H1 (cell line): ENCODE results near the gene ZBTB48. TPM values are rescaled to one million over a fixed set of nuclear protein-coding genes. Genes with fewer than 3 reads are reported as not detected.

Experiments
- CTCF ChIA-PET: fragments of 300-600 bp; sonication (Branson Sonifier 250); formaldehyde crosslinking; loops from one replicate; lab custom pipeline; 2021; ENCODE audit not compliant: partially characterized antibody; lab: Charles Lee
- POLR2A ChIA-PET: fragments of 300-600 bp; sonication (Branson Sonifier 250); formaldehyde crosslinking; loops from one replicate; lab custom pipeline; 2021; ENCODE audit warnings: inconsistent platforms; ENCODE audit not compliant: partially characterized antibody; lab: Charles Lee
- DNase-seq, 2 experiments: peaks; one replicate each; pipeline versions ENCODE4 v3.0.0 to v3.0.0-alpha.2; 2010 to 2022; ENCODE audit warnings: low spot score in 2 of 2, low read depth in 1 of 2, mixed read lengths in 1 of 2
- FAIRE-seq: peaks from 2 replicates; lab custom pipeline; 2011; peaks lifted over from hg19 to GRCh38; lab: Jason Lieb, UNC
- H2AFZ ChIP-seq: 2 replicates; pipeline ENCODE4 v1.8.1; 2012; ENCODE audit warnings: low read length, inconsistent platforms
- H2AK5ac ChIP-seq: 2 replicates; pipeline ENCODE4 v1.6.1; 2013; ENCODE audit warnings: low read depth, low read length
- H2BK120ac ChIP-seq: replicated peaks from 2 replicates; pipeline ENCODE3; 2013; ENCODE audit warnings: low read depth, low read length, inconsistent platforms
- H2BK12ac ChIP-seq: 2 replicates; pipeline ENCODE4 v1.6.1; 2013; ENCODE audit warnings: low read depth, low read length
- H2BK15ac ChIP-seq: 2 replicates; pipeline ENCODE4 v1.6.1; 2013; ENCODE audit warnings: low read length
- H2BK20ac ChIP-seq: 2 replicates; pipeline ENCODE4 v1.6.1; 2013; ENCODE audit warnings: low read length
- H2BK5ac ChIP-seq: 2 replicates; pipeline ENCODE4 v1.6.1; 2013; ENCODE audit warnings: low read depth, low read length
- H3K14ac ChIP-seq: 2 replicates; pipeline ENCODE4 v1.6.1; 2013; ENCODE audit warnings: inconsistent platforms; ENCODE audit not compliant: insufficient read length
- H3K18ac ChIP-seq: 2 replicates; pipeline ENCODE4 v1.6.1; 2013; ENCODE audit warnings: low read length; ENCODE audit errors: extremely low read depth
- H3K23ac ChIP-seq: 2 replicates; pipeline ENCODE4 v1.6.1; 2013; ENCODE audit warnings: inconsistent platforms; ENCODE audit not compliant: insufficient read length
- H3K23me2 ChIP-seq: 2 replicates; pipeline ENCODE4 v1.6.1; 2013; ENCODE audit warnings: low read depth, low read length
- H3K27ac ChIP-seq: 2 replicates; pipeline ENCODE4 v1.6.1; 2011; ENCODE audit warnings: low read depth, low read length, inconsistent platforms
- H3K27me3 ChIP-seq, 4 experiments: replicated peaks in 1 of 4; 1 replicate in 1 of 4; 2 replicates in 3 of 4; pipeline versions ENCODE4 v1.6.1 to v1.8.1; 2011 to 2013; ENCODE audit warnings: low read length in 3 of 4, mild to moderate bottlenecking in 3 of 4, inconsistent platforms in 2 of 4, mixed read lengths in 2 of 4, moderate library complexity in 1 of 4; ENCODE audit not compliant: control insufficient read depth in 3 of 4, insufficient read depth in 3 of 4; ENCODE audit errors: extremely low read depth in 1 of 4
- H3K36me3 ChIP-seq, 4 experiments: 2 replicates each; pipeline versions ENCODE4 v1.6.1 to v1.8.1; 2011 to 2013; ENCODE audit warnings: mild to moderate bottlenecking in 4 of 4, low read length in 3 of 4, moderate library complexity in 2 of 4, control low read depth in 1 of 4, inconsistent platforms in 1 of 4; ENCODE audit not compliant: insufficient read depth in 4 of 4, control insufficient read depth in 2 of 4
- H3K4ac ChIP-seq: replicated peaks from 2 replicates; pipeline ENCODE3; 2013; ENCODE audit warnings: low read length, low read depth, mixed read lengths, inconsistent platforms; ENCODE audit not compliant: insufficient read length
- H3K4me1 ChIP-seq, 4 experiments: replicated peaks in 1 of 4; 1 replicate in 1 of 4; 2 replicates in 3 of 4; pipeline versions ENCODE4 v1.6.1 to v1.8.1; 2011 to 2013; ENCODE audit warnings: low read length in 3 of 4, inconsistent platforms in 2 of 4, mixed read lengths in 1 of 4; ENCODE audit not compliant: insufficient read depth in 4 of 4, control insufficient read depth in 3 of 4
- H3K4me2 ChIP-seq, 2 experiments: 2 replicates each; pipeline versions ENCODE4 v1.6.1 to v1.8.1; 2011 to 2013; ENCODE audit warnings: low read depth in 2 of 2, low read length in 2 of 2, control low read depth in 1 of 2, inconsistent platforms in 1 of 2, mild to moderate bottlenecking in 1 of 2; ENCODE audit not compliant: insufficient read depth in 1 of 2
- H3K4me3 ChIP-seq, 4 experiments: fragments of 200-600, 300-600 bp in 1 of 4; sonication (generic), shearing (Covaris generic), sonication (Bioruptor Twin) in 1 of 4; 2 replicates each; pipeline versions ENCODE4 v1.5.1 to v1.8.1; 2011 to 2016; ENCODE audit warnings: low read length in 4 of 4, low read depth in 3 of 4, control low read depth in 2 of 4, inconsistent platforms in 2 of 4, mild to moderate bottlenecking in 2 of 4, mixed read lengths in 1 of 4, moderate library complexity in 1 of 4; ENCODE audit not compliant: insufficient read depth in 2 of 4; ENCODE audit errors: extremely low read depth in 1 of 4
- H3K56ac ChIP-seq: replicated peaks from 2 replicates; pipeline ENCODE3; 2013; ENCODE audit warnings: low read depth, mild to moderate bottlenecking, mixed read lengths, low read length, inconsistent platforms; ENCODE audit not compliant: insufficient read length
- H3K79me1 ChIP-seq: 2 replicates; pipeline ENCODE4 v1.6.1; 2013; ENCODE audit warnings: low read depth, low read length, control low read depth
- H3K79me2 ChIP-seq, 2 experiments: 2 replicates each; pipeline versions ENCODE4 v1.6.1 to v1.8.1; 2012 to 2013; ENCODE audit warnings: low read length in 2 of 2, mild to moderate bottlenecking in 2 of 2, inconsistent platforms in 1 of 2; ENCODE audit not compliant: insufficient read depth in 2 of 2, control insufficient read depth in 1 of 2
- H3K9ac ChIP-seq, 4 experiments: replicated peaks in 1 of 4; 1 replicate in 1 of 4; 2 replicates in 3 of 4; pipeline versions ENCODE4 v1.6.1 to v1.8.1; 2011 to 2013; ENCODE audit warnings: low read depth in 3 of 4, low read length in 3 of 4, control low read depth in 2 of 4, mild to moderate bottlenecking in 2 of 4, moderate library complexity in 2 of 4, inconsistent platforms in 1 of 4; ENCODE audit errors: extremely low read depth in 1 of 4
- H3K9me3 ChIP-seq, 2 experiments: 2 replicates each; pipeline versions ENCODE4 v1.6.1 to v1.8.1; 2012 to 2013; ENCODE audit warnings: mild to moderate bottlenecking in 2 of 2, moderate library complexity in 2 of 2, control low read depth in 1 of 2, inconsistent platforms in 1 of 2, low read depth in 1 of 2, low read length in 1 of 2, mixed read lengths in 1 of 2; ENCODE audit not compliant: insufficient read depth in 2 of 2
- H4K20me1 ChIP-seq, 2 experiments: replicated peaks in 1 of 2; 2 replicates each; pipeline versions ENCODE3 to v1.8.1; 2011 to 2013; ENCODE audit warnings: inconsistent platforms in 2 of 2, low read length in 2 of 2, mild to moderate bottlenecking in 1 of 2; ENCODE audit not compliant: insufficient read depth in 2 of 2, control insufficient read depth in 1 of 2
- H4K5ac ChIP-seq: 2 replicates; pipeline ENCODE4 v1.6.1; 2013; ENCODE audit warnings: low read length, low read depth, mixed read lengths, inconsistent platforms; ENCODE audit not compliant: insufficient read length
- H4K8ac ChIP-seq: 2 replicates; pipeline ENCODE4 v1.8.0; 2013; ENCODE audit warnings: mild to moderate bottlenecking, moderate library complexity, low read length, inconsistent platforms; ENCODE audit not compliant: insufficient read depth; ENCODE audit errors: extremely low read depth
- H4K91ac ChIP-seq: replicated peaks from 2 replicates; pipeline ENCODE3; 2013; ENCODE audit warnings: low read length, mixed read lengths, inconsistent platforms; ENCODE audit not compliant: insufficient read length
- ATF3 ChIP-seq: IDR thresholded peaks from 2 replicates; pipeline ENCODE4 v1.6.1; 2011; ENCODE audit warnings: low read depth, mild to moderate bottlenecking, low read length; ENCODE audit not compliant: insufficient read depth
- CBX5 ChIP-seq: fragments of 300-800, 300-1000 bp; sonication (generic); IDR thresholded peaks from 2 replicates; pipeline ENCODE4 v1.7.1; 2016; ENCODE audit warnings: antibody characterized with exemption, low read length, low read depth
- CTBP2 ChIP-seq: IDR thresholded peaks from 2 replicates; pipeline ENCODE4 v1.7.0; 2011; ENCODE audit warnings: borderline replicate concordance, mild to moderate bottlenecking, moderate library complexity, mixed read lengths, low read length; ENCODE audit not compliant: insufficient read depth, insufficient read length
- EGR1 ChIP-seq: IDR thresholded peaks from 2 replicates; pipeline ENCODE4 v1.6.1; 2011; ENCODE audit warnings: low read depth, low read length, borderline replicate concordance
- HDAC6 ChIP-seq: IDR thresholded peaks from one replicate; pipeline ENCODE4 v1.7.1; 2012; ENCODE audit warnings: low read depth, mild to moderate bottlenecking, inconsistent platforms, low read length, moderate library complexity
- NRF1 ChIP-seq: IDR thresholded peaks from 2 replicates; pipeline ENCODE4 v1.6.1; 2011; ENCODE audit warnings: mild to moderate bottlenecking, low read depth, low read length, improper control_type of control experiment
- WGBS, 2 experiments: shearing (Covaris generic) in 1 of 2; methylation state at CpG; one replicate each; pipeline versions ENCODE4 v1.1.6 to v1.1.7; 2013 to 2015; ENCODE audit warnings: low lambda C conversion rate in 2 of 2, mixed read lengths in 2 of 2, inconsistent platforms in 1 of 2, low coverage in 1 of 2, missing lambda C conversion rate in 1 of 2; ENCODE audit not compliant: insufficient replicate concordance in 2 of 2, insufficient coverage in 1 of 2, insufficient read length in 1 of 2; ENCODE audit errors: extremely low coverage in 1 of 2, missing lambda C conversion rate in 1 of 2; 5-methylcytosine and 5-hydroxymethylcytosine counted together
- polyA plus RNA-seq, 7 experiments: library from polyadenylated mRNA; depleted of rRNA in 3 of 7; stranded (reverse) in 5 of 7; unstranded in 2 of 7; fragments of >200 nt in 5 of 7; fragments of 200-250 nt in 2 of 7; gene quantifications; 1 replicate in 5 of 7; 2 replicates in 1 of 7; 4 replicates in 1 of 7; pipeline versions ENCODE4 v1.2.1 to v1.2.3, GENCODE V29; 2011 to 2013; ENCODE audit warnings: missing spikeins in 2 of 7, mixed read lengths in 2 of 7
- total RNA-seq: library from RNA; stranded (reverse); fragmentation: NEBNext Ultra II Directional; extraction: Animal tissue kit (Norgen Biotek cat#: 25700); gene quantifications from 2 replicates; pipeline ENCODE4 v1.2.1, GENCODE V29; 2021

ZBTB48 gene
- total and polyA plus RNA-seq, 2 of the 8 experiments (the other 6 are each of a cell fraction or from before 2014, with no cell fraction given) = 28.2 to 28.8 TPM

- H3K27me3 ChIP-seq = no peaks in the 10 kb centered on the region
- no peak overlapping the region for H2BK12ac ChIP-seq
- CTCF ChIA-PET = no interaction called here
- no peak overlapping the region for H3K56ac ChIP-seq
- no peak overlapping the region for H4K5ac ChIP-seq
- H2AFZ ChIP-seq = no peak overlapping the region
- H2BK15ac ChIP-seq = no peak overlapping the region
- H4K91ac ChIP-seq = no peak overlapping the region
- H3K79me2 ChIP-seq = peaks cover 0 to 4% of the 10 kb centered on the region in 2 experiments; a peak in 1 of 4 replicates
- DNase-seq = no peak
- no peak for FAIRE-seq
- H3K4ac ChIP-seq = no peak overlapping the region
- H2AK5ac ChIP-seq = no peak overlapping the region; the same call in 1 of the 2 replicates
- H3K36me3 ChIP-seq = peaks cover 25 to 64% (median 51%) of the 10 kb centered on the region in 4 experiments
- H3K9me3 ChIP-seq = no peaks in the 10 kb centered on the region
- H3K14ac ChIP-seq = no peak overlapping the region
- H3K9ac ChIP-seq = no peak overlapping the region
- no peak overlapping the region for H3K18ac ChIP-seq
- TF ChIP-seq ATF3 (no peak), EGR1 (no peak), CTBP2 (no peak), NRF1 (no peak), CBX5 (no peak), HDAC6 (no peak)
- no peak overlapping the region for H2BK120ac ChIP-seq
- no peak overlapping the region for H4K8ac ChIP-seq
- H3K79me1 ChIP-seq = no peaks in the 10 kb centered on the region
- no peak overlapping the region for H2BK20ac ChIP-seq
- no peaks in the 10 kb centered on the region for H3K4me1 ChIP-seq
- H3K23me2 ChIP-seq = no peaks in the 10 kb centered on the region
- peaks cover 2 to 12% of the 10 kb centered on the region in 2 experiments for H4K20me1 ChIP-seq
- WGBS, 2 experiments = 94% methylated on average over 13 of the region's 13 CpGs; no CpG with 5 or more reads in 1 of the 2 experiments
- no peak overlapping the region for H3K23ac ChIP-seq
- H3K27ac ChIP-seq = no peak overlapping the region
- H2BK5ac ChIP-seq = no peak overlapping the region
- H3K4me3 ChIP-seq = no peak overlapping the region
- POLR2A ChIA-PET = no interaction called here
- H3K4me2 ChIP-seq = no peak overlapping the region
These were observed 49.2 kb upstream of the ZBTB48 start for GRCh38 chr1:6530504-6531160.
